GM12878 (cell line): ENCODE measurements around the gene BEST3. TPM values are rescaled to one million over a fixed set of nuclear protein-coding genes. Genes with fewer than 3 reads are reported as not detected.

Source experiments
- ATAC-seq: fragments of 200-7000 bp; cut with Tn5 transposase; 3 replicates; pipeline ENCODE4 v1.9.1; 2020; ENCODE audit warnings: mild to moderate bottlenecking, moderate library complexity
- BruUV-seq: library from RNA; stranded (reverse); fragments of 400-500 nt; replicated peaks from 2 replicates; lab custom pipeline; 2021; lab: Mats Ljungman, UMichigan
- CTCF ChIA-PET: fragments of 300-600 bp; sonication (Branson Sonifier 250); formaldehyde crosslinking; extraction: SDS; loops from one replicate; lab custom pipeline; 2021; ENCODE audit warnings: inconsistent platforms; lab: Yijun Ruan, JAX
- POLR2A ChIA-PET: fragments of 350-600 bp; formaldehyde crosslinking; extraction: SDS; loops from one replicate; lab custom pipeline; 2021; ENCODE audit warnings: inconsistent platforms; lab: Charles Lee
- RAD21 ChIA-PET: fragments of 300-600 bp; sonication (Branson Sonifier 250); formaldehyde crosslinking; loops from one replicate; lab custom pipeline; 2023; ENCODE audit warnings: antibody characterized with exemption; ENCODE audit not compliant: unreplicated experiment; lab: Charles Lee
- SMC1A ChIA-PET: fragments of 300-600 bp; sonication (Branson Sonifier 250); formaldehyde crosslinking; loops from one replicate; lab custom pipeline; 2023; ENCODE audit not compliant: unreplicated experiment, uncharacterized antibody; lab: Charles Lee
- DNase-seq: peaks from one replicate; pipeline ENCODE4 v3.0.0-alpha.2; 2011; ENCODE audit warnings: low read depth, low spot score
- FAIRE-seq: peaks from 3 replicates; lab custom pipeline; 2011; peaks lifted over from hg19 to GRCh38; lab: Jason Lieb, UNC
- H2AFZ ChIP-seq: 2 replicates; pipeline ENCODE4 v1.6.0; 2011; ENCODE audit warnings: low read depth, low read length, control low read depth; ENCODE audit not compliant: control insufficient read depth
- H3K27ac ChIP-seq: 2 replicates; pipeline ENCODE4 v1.5.1; 2011; ENCODE audit warnings: control low read depth; ENCODE audit not compliant: control insufficient read depth, insufficient read depth
- H3K27me3 ChIP-seq, 2 experiments: replicated peaks in 1 of 2; 2 replicates each; pipeline versions ENCODE4 v1.6.0 to v1.6.1; 2011; ENCODE audit warnings: low read length in 1 of 2; ENCODE audit not compliant: control insufficient read depth in 2 of 2, insufficient read depth in 2 of 2
- H3K36me3 ChIP-seq, 2 experiments: 2 replicates each; pipeline ENCODE4 v1.5.1; 2011; ENCODE audit warnings: low read length in 1 of 2; ENCODE audit not compliant: control insufficient read depth in 2 of 2, insufficient read depth in 2 of 2
- H3K4me1 ChIP-seq: 2 replicates; pipeline ENCODE4 v1.6.1; 2011; ENCODE audit warnings: mild to moderate bottlenecking, low read length, moderate library complexity, mixed read lengths; ENCODE audit not compliant: control insufficient read depth, insufficient read depth
- H3K4me2 ChIP-seq: 2 replicates; pipeline ENCODE4 v1.6.0; 2011; ENCODE audit warnings: control low read depth; ENCODE audit not compliant: control insufficient read depth, insufficient read depth
- H3K4me3 ChIP-seq: fragments of 200-600 bp; sonication (generic); 2 replicates; pipeline ENCODE4 v1.5.1; 2016
- H3K79me2 ChIP-seq: 2 replicates; pipeline ENCODE4 v1.6.0; 2011; ENCODE audit warnings: low read length; ENCODE audit not compliant: control insufficient read depth, insufficient read depth
- H3K9ac ChIP-seq: 2 replicates; pipeline ENCODE4 v1.8.0; 2011; ENCODE audit warnings: low read length, control low read depth, mixed read lengths; ENCODE audit not compliant: control insufficient read depth, insufficient read depth
- H3K9me3 ChIP-seq: replicated peaks from 3 replicates; pipeline ENCODE4 v1.5.1; 2011; ENCODE audit warnings: mild to moderate bottlenecking, low read length; ENCODE audit not compliant: control insufficient read depth, insufficient read depth
- H4K20me1 ChIP-seq: 2 replicates; pipeline ENCODE4 v1.6.0; 2011; ENCODE audit not compliant: control insufficient read depth, insufficient read depth
- BRCA1 ChIP-seq: IDR thresholded peaks from 2 replicates; pipeline ENCODE4 v1.6.1; 2011; ENCODE audit warnings: low read depth, low read length, improper control_type of control experiment
- CBFB ChIP-seq: IDR thresholded peaks from 2 replicates; pipeline ENCODE4 v1.6.1; 2016; ENCODE audit warnings: antibody characterized with exemption, low read depth
- CHD1 ChIP-seq: IDR thresholded peaks from 2 replicates; pipeline ENCODE4 v1.6.1; 2012; ENCODE audit warnings: low read depth, low read length, improper control_type of control experiment
- DPF2 ChIP-seq: fragments of 450-650 bp; IDR thresholded peaks from 2 replicates; pipeline ENCODE4 v1.6.1; 2017; ENCODE audit warnings: mild to moderate bottlenecking
- E2F8 ChIP-seq: fragments of 450-650 bp; IDR thresholded peaks from 2 replicates; pipeline ENCODE4 v1.6.1; 2018; ENCODE audit warnings: mild to moderate bottlenecking, low read depth, moderate library complexity; ENCODE audit not compliant: partially characterized antibody
- EGR1 ChIP-seq, 2 experiments: IDR thresholded peaks; 1 replicate in 1 of 2; 2 replicates in 1 of 2; pipeline ENCODE4 v1.6.1; 2011 to 2012; ENCODE audit warnings: low read depth in 2 of 2, low read length in 2 of 2, borderline replicate concordance in 1 of 2, mild to moderate bottlenecking in 1 of 2, moderate library complexity in 1 of 2
- FOXK2 ChIP-seq: fragments of 450-650 bp; IDR thresholded peaks from 2 replicates; pipeline ENCODE4 v1.6.1; 2017; ENCODE audit warnings: mild to moderate bottlenecking, moderate library complexity
- HDGF ChIP-seq: fragments of 450-650 bp; IDR thresholded peaks from 2 replicates; pipeline ENCODE4 v1.6.1; 2016; ENCODE audit warnings: antibody characterized with exemption
- LARP7 ChIP-seq: fragments of 450-650 bp; IDR thresholded peaks from 2 replicates; pipeline ENCODE4 v1.6.1; 2017; ENCODE audit warnings: mild to moderate bottlenecking
- MEF2A ChIP-seq: IDR thresholded peaks from 2 replicates; pipeline ENCODE4 v1.6.1; 2011; ENCODE audit warnings: low read depth, mild to moderate bottlenecking, low read length, moderate library complexity; ENCODE audit not compliant: insufficient read depth
- MTA2 ChIP-seq: fragments of 450-650 bp; IDR thresholded peaks from 2 replicates; pipeline ENCODE4 v1.6.1; 2016; ENCODE audit warnings: low read depth, mild to moderate bottlenecking, moderate library complexity
- PAX5 ChIP-seq: IDR thresholded peaks from 2 replicates; pipeline ENCODE4 v1.6.1; 2011; ENCODE audit warnings: low read depth, low read length, borderline replicate concordance
- POU2F2 ChIP-seq: IDR thresholded peaks from 3 replicates; pipeline ENCODE4 v1.6.1; 2011; ENCODE audit warnings: low read depth, mild to moderate bottlenecking, low read length, borderline replicate concordance
- RAD21 ChIP-seq: IDR thresholded peaks from 2 replicates; pipeline ENCODE4 v1.6.1; 2011; ENCODE audit warnings: mild to moderate bottlenecking, low read depth, low read length, moderate library complexity; ENCODE audit not compliant: insufficient read depth
- RBBP5 ChIP-seq: fragments of 200-600 bp; sonication (generic); conservative IDR thresholded peaks from 2 replicates; pipeline ENCODE4 v1.6.1; 2016
- RCOR1 ChIP-seq: conservative IDR thresholded peaks from 2 replicates; pipeline ENCODE4 v1.6.1; 2012; ENCODE audit warnings: low read depth, low read length, improper control_type of control experiment
- USF1 ChIP-seq: IDR thresholded peaks from 2 replicates; pipeline ENCODE4 v1.6.1; 2011; ENCODE audit warnings: borderline replicate concordance, low read depth, mild to moderate bottlenecking, moderate library complexity, mixed read lengths, low read length; ENCODE audit not compliant: insufficient read depth; ENCODE audit errors: extremely low read length
- WGBS: methylation state at CpG from one replicate; pipeline ENCODE4 v1.1.6; 2016; ENCODE audit warnings: low lambda C conversion rate; ENCODE audit not compliant: insufficient replicate concordance, insufficient coverage; ENCODE audit errors: missing lambda C conversion rate; 5-methylcytosine and 5-hydroxymethylcytosine counted together
- in situ Hi-C: fragments of 300-500 bp; cut with MboI; formaldehyde crosslinking; loops from 9 replicates; pipeline ENCODE4 v1.14.3; 2018; ENCODE audit warnings: mixed read lengths
- intact Hi-C: fragments of 100-400 bp; cut with micrococcal nuclease; formaldehyde crosslinking; loops from one replicate; pipeline ENCODE4 v1.14.2; 2022; ENCODE audit not compliant: unreplicated experiment
- polyA plus RNA-seq, 11 experiments: library from polyadenylated mRNA; depleted of rRNA in 4 of 11; unstranded in 6 of 11; stranded (reverse) in 5 of 11; fragments of >200 nt; fragmentation: Nextera tagmentation in 4 of 11; fragmentation: Illumina TruSeq in 1 of 11; extraction: Ambion mirVana in 4 of 11; extraction: Trizol in 1 of 11; gene quantifications; 1 replicate in 1 of 11; 2 replicates in 10 of 11; pipeline versions ENCODE4 v1.2.1 to v1.2.3, GENCODE V29; 2011 to 2016; ENCODE audit warnings: inconsistent platforms in 2 of 11, missing spikeins in 2 of 11, low read depth in 1 of 11
- total RNA-seq, 4 experiments: library from RNA; depleted of rRNA in 3 of 4; stranded (reverse); fragments of >200 nt in 3 of 4; fragmentation: Illumina TruSeq in 1 of 4; extraction: Trizol in 1 of 4; gene quantifications; 2 replicates each; pipeline versions ENCODE4 v1.2.1 to v1.2.3, GENCODE V29; 2013 to 2021

The BEST3 gene
- total and polyA plus RNA-seq, 10 of the 15 experiments (the other 5 are each of a cell fraction or from before 2014, with no cell fraction given): not detected

GRCh38 chr12:69701826-69702225 is 2.7 kb upstream of the BEST3 start:
- Histone ChIP-seq H3K79me2 (no peaks in the 10 kb centered on the region), H3K4me2 (no peak overlapping the region), H3K36me3 (no peaks in the 10 kb centered on the region), H3K27me3 (no peaks in the 10 kb centered on the region), H4K20me1 (no peaks in the 10 kb centered on the region), H2AFZ (no peak overlapping the region), H3K9ac (no peak overlapping the region), H3K27ac (no peak overlapping the region), H3K4me3 (no peak overlapping the region), H3K4me1 (no peaks in the 10 kb centered on the region), H3K9me3 (no peaks in the 10 kb centered on the region)
- WGBS: 29% methylated on average over 3 of the region's 3 CpGs
- TF ChIP-seq EGR1 (IDR thresholded peaks at IDR 0.05; ENCODE audit: borderline replicate concordance in 1 of 2, low read depth in 2 of 2, low read length in 2 of 2) (no peak), PAX5 (no peak), CBFB (no peak)
- POLR2A ChIA-PET: no interaction called here
- ATAC-seq: no peak
- DNase-seq: no peak
- in situ Hi-C loops: no loop called here
- BruUV-seq: no TSS peak
- SMC1A ChIA-PET: no interaction called here
- RAD21 ChIA-PET: no interaction called here
- intact Hi-C loops: no loop called here
- no peak for FAIRE-seq
- CTCF ChIA-PET: no interaction called here

GRCh38 chr12:69698054-69698453 is 1.0 kb downstream of the BEST3 start:
- BruUV-seq: no TSS peak
- no peak for TF ChIP-seq FOXK2
- TF ChIP-seq MTA2: no peak
- no peak for TF ChIP-seq LARP7
- TF ChIP-seq CHD1: no peak
- TF ChIP-seq HDGF: no peak
- TF ChIP-seq RAD21: no peak
- TF ChIP-seq BRCA1: no peak
- TF ChIP-seq USF1: no peak
- TF ChIP-seq RBBP5: no peak
- no peak for TF ChIP-seq E2F8
- no peak for TF ChIP-seq MEF2A
- no peak for TF ChIP-seq POU2F2
- TF ChIP-seq DPF2: no peak
- no peak for TF ChIP-seq RCOR1
- TF ChIP-seq, all 136 proteins: peak for 0
- Histone ChIP-seq H3K79me2 (no peaks in the 10 kb centered on the region), H3K27me3 (peaks cover 0 to 1% of the 10 kb centered on the region in 2 experiments; a peak in 1 of 4 replicates), H3K4me3 (no peak overlapping the region), H3K36me3 (no peaks in the 10 kb centered on the region), H2AFZ (no peak overlapping the region), H4K20me1 (no peaks in the 10 kb centered on the region), H3K9me3 (no peaks in the 10 kb centered on the region), H3K9ac (no peak overlapping the region), H3K4me2 (no peak overlapping the region), H3K27ac (no peak overlapping the region), H3K4me1 (no peaks in the 10 kb centered on the region)
- in situ Hi-C loops (no loop called here), intact Hi-C loops (no loop called here)
- ChIA-PET POLR2A (no interaction called here), RAD21 (interaction anchor here (0.5 kb wide), 1 partner anchor 341 kb away, joined by 6 read pairs; no protein-coding TSS in a partner anchor), CTCF (no interaction called here), SMC1A (no interaction called here)
- WGBS: 39% methylated on average over 2 of the region's 2 CpGs
- DNase-seq (no peak), ATAC-seq (no peak), FAIRE-seq (no peak)
